CD4-positive, alpha-beta T cell treated with Interleukin-6 for 4 hours (primary cell): ENCODE results near the gene ZNF23.

ENCODE experiments used
- DNase-seq: peaks from one replicate; pipeline ENCODE4 v3.0.0-alpha.2; 2020; ENCODE audit warnings: mixed read lengths

The ZNF23 gene

GRCh38 chr16:71464231-71464630 lies 2.2 kb upstream of the ZNF23 start:
- no peak for DNase-seq

GRCh38 chr16:71460941-71461340 lies 1.1 kb downstream of the ZNF23 start:
- no peak for DNase-seq

- no peak for DNase-seq
These were observed 1.8 kb downstream of the ZNF23 start for GRCh38 chr16:71460236-71460635.

- DNase-seq = no peak
These were observed 2.5 kb downstream of the ZNF23 start for GRCh38 chr16:71459510-71459909.

GRCh38 chr16:71456801-71457200 lies 5.2 kb downstream of the ZNF23 start:
- DNase-seq = no peak

GRCh38 chr16:71453036-71453435 lies 9.0 kb downstream of the ZNF23 start:
- DNase-seq = no peak

GRCh38 chr16:71449020-71449419 lies 13.0 kb downstream of the ZNF23 start:
- no peak for DNase-seq

- no peak for DNase-seq
These were observed 13.7 kb downstream of the ZNF23 start for GRCh38 chr16:71448274-71448866.

- no peak for DNase-seq
These were observed 18.3 kb downstream of the ZNF23 start for GRCh38 chr16:71443714-71444113.

- DNase-seq = no peak
These were observed 20.0 kb downstream of the ZNF23 start, which contains the start of gene TLE7 for GRCh38 chr16:71442051-71442440. Gene TLE7 (minus strand): TSS chr16:71442054. CDS start chr16:71433324, 8,730 bp downstream.

GRCh38 chr16:71441348-71442050 lies 20.5 kb downstream of the ZNF23 start:
- peak; percentile 36 for DNase-seq

- DNase-seq = no peak
These were observed 21.2 kb downstream of the ZNF23 start for GRCh38 chr16:71440669-71441347.

- no peak for DNase-seq
These were observed 22.5 kb downstream of the ZNF23 start for GRCh38 chr16:71439523-71439922.

GRCh38 chr16:71436473-71436872 lies 25.6 kb downstream of the ZNF23 start:
- DNase-seq = no peak

GRCh38 chr16:71432906-71433305 lies 29.1 kb downstream of the ZNF23 start:
- DNase-seq = no peak

GRCh38 chr16:71431991-71432390 lies 30.1 kb downstream of the ZNF23 start:
- DNase-seq = no peak

GRCh38 chr16:71431176-71431575 lies 30.9 kb downstream of the ZNF23 start:
- DNase-seq = no peak

- DNase-seq = no peak
These were observed 31.3 kb downstream of the ZNF23 start for GRCh38 chr16:71430744-71431143.

- DNase-seq = no peak
These were observed 32.5 kb downstream of the ZNF23 start for GRCh38 chr16:71429581-71429980.

- no peak for DNase-seq
These were observed 33.2 kb downstream of the ZNF23 start for GRCh38 chr16:71428883-71429282.

GRCh38 chr16:71428385-71428784 lies 33.7 kb downstream of the ZNF23 start:
- DNase-seq = no peak

GRCh38 chr16:71426880-71427615 lies 35.0 kb downstream of the ZNF23 start:
- no peak for DNase-seq
